Stimulated activated CD4-positive, alpha-beta T cell treated with anti-CD3 and anti-CD28 coated beads, Interleukin-12 subunit alpha, Interleukin-12 subunit beta, amount 100 ng/mL, for 48 hours (primary cell): Measurements from ENCODE around the gene CBFA2T3.

Source experiments
- DNase-seq, 3 donors: peaks; one replicate each; pipeline ENCODE4 v3.0.0-alpha.2; 2020; ENCODE audit warnings: low read depth in 2 of 3, low spot score in 1 of 3

The CBFA2T3 gene

GRCh38 chr16:88863426-88863825 lies 113.6 kb downstream of the CBFA2T3 start:
- no peak for DNase-seq

GRCh38 chr16:88862968-88863367 lies 114.0 kb downstream of the CBFA2T3 start:
- DNase-seq = no peak

- DNase-seq = no peak
Measured at GRCh38 chr16:88861359-88861758, 115.6 kb downstream of the CBFA2T3 start.

GRCh38 chr16:88859381-88860091 lies 117.5 kb downstream of the CBFA2T3 start:
- no peak for DNase-seq

GRCh38 chr16:88857728-88858339 lies 119.2 kb downstream of the CBFA2T3 start:
- peak; percentile 59 to 68 (median 67) for DNase-seq

- DNase-seq = peak; percentile 98 to 99 (median 99)
Measured at GRCh38 chr16:88856828-88857727, 119.9 kb downstream of the CBFA2T3 start, which contains the start of the genes GALNS and TRAPPC2L. GALNS (minus strand) TSS chr16:88856947; CDS start chr16:88856877, 70 bp downstream. TRAPPC2L (plus strand) TSS chr16:88857127; CDS start chr16:88857151, 24 bp downstream.

- DNase-seq = no peak
Measured at GRCh38 chr16:88856122-88856827, 120.7 kb downstream of the CBFA2T3 start.

GRCh38 chr16:88855736-88856121 lies 121.3 kb downstream of the CBFA2T3 start:
- DNase-seq = no peak

- DNase-seq = no peak
Measured at GRCh38 chr16:88855176-88855575, 121.8 kb downstream of the CBFA2T3 start.

- peak in 1 of 3 donors; percentile 12 for DNase-seq
Measured at GRCh38 chr16:88854306-88855111, 122.5 kb downstream of the CBFA2T3 start.

- DNase-seq = no peak
Measured at GRCh38 chr16:88853325-88853941, 123.6 kb downstream of the CBFA2T3 start.

- DNase-seq = no peak
Measured at GRCh38 chr16:88851616-88852015, 125.4 kb downstream of the CBFA2T3 start.

- no peak for DNase-seq
Measured at GRCh38 chr16:88850531-88851199, 126.3 kb downstream of the CBFA2T3 start.

- no peak for DNase-seq
Measured at GRCh38 chr16:88848557-88848956, 128.4 kb downstream of the CBFA2T3 start.

GRCh38 chr16:88847654-88848053 lies 129.4 kb downstream of the CBFA2T3 start:
- DNase-seq = no peak

GRCh38 chr16:88846088-88846487 lies 130.9 kb downstream of the CBFA2T3 start:
- no peak for DNase-seq

- DNase-seq = no peak
Measured at GRCh38 chr16:88844419-88845036, 132.5 kb downstream of the CBFA2T3 start.

- no peak for DNase-seq
Measured at GRCh38 chr16:88843256-88843655, 133.8 kb downstream of the CBFA2T3 start.

- no peak for DNase-seq
Measured at GRCh38 chr16:88842806-88843205, 134.2 kb downstream of the CBFA2T3 start.
